SH-SY5Y (cell line): ENCODE results near the gene HDAC8.

Experiments used
- GATA2 ChIP-seq: IDR thresholded peaks from 2 replicates; pipeline ENCODE4 v1.6.1; 2011; ENCODE audit warnings: mild to moderate bottlenecking, low read depth, low read length
- GATA3 ChIP-seq: IDR thresholded peaks from 2 replicates; pipeline ENCODE4 v1.6.1; 2011; ENCODE audit warnings: low read depth, mild to moderate bottlenecking, low read length, moderate library complexity

- TF ChIP-seq GATA2, result no peak
- TF ChIP-seq GATA3, result no peak
Measured at GRCh38 chrX:72373136-72373535, 199.5 kb downstream of the HDAC8 start.
